Measurements from ENCODE around the gene CSRNP3. TPM values are rescaled to one million over a fixed set of nuclear protein-coding genes. Genes with fewer than 3 reads are reported as not detected.

CSRNP3 gene
- total RNA-seq, 6 donors from 2014 or later, result 0.46 to 4.1 (median 1.5) TPM

GRCh38 chr2:165639504-165639903 is 170.0 kb downstream of the CSRNP3 start:
- Histone ChIP-seq H3K27ac (no peak overlapping the region), H3K4me1 (no peaks in the 10 kb centered on the region), H3K36me3 (no peaks in the 10 kb centered on the region), H3K4me3 (no peak overlapping the region), H3K27me3 (no peaks in the 10 kb centered on the region), H3K9me3 (no peaks in the 10 kb centered on the region)
- DNase-seq (no peak), ATAC-seq (ENCODE audit: low FRiP score in 2 of 2) (no peak)
- TF ChIP-seq POLR2A (IDR thresholded peaks at IDR 0.05) (no peak), POLR2AphosphoS5 (IDR thresholded peaks at IDR 0.05) (no peak), CTCF (IDR thresholded peaks at IDR 0.05) (no peak), EP300 (IDR thresholded peaks at IDR 0.05) (no peak)
- 88 to 97% methylated on average over 1 of the region's 1 CpG for WGBS, 2 donors

DNA sequence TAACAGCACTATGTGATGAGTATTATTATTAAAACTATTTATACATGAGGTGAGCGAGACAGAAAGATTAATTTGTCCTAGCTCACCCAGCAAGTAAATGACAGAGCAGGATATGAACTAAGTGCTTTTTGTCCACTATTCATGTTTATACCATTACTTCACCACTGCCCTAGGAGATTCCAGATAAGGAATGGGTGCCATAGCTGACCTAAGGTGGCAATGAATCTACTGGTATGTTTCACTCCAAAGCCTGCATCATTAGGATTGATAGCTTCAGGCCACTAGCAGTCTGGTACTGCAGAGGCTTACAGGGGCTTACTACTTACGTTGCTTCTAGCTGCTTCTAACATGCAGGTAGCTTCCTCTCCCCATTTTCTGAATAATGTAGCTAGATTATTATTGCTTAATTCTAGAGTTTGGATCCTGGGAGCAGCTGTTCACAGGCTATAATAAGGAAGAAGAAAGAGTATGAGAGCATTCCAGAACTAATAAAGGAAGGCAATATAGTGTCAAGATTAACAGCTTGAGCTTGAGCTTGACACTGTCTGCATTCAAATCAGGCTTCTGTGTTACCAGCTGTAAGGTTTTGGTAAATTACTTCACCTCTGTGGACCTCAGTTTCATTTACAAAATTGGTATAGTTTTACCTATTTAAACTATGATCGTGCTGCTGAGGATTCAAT is 170.9 kb downstream of the CSRNP3 start:
- Histone ChIP-seq H3K4me3 (no peak overlapping the region), H3K4me1 (no peaks in the 10 kb centered on the region), H3K36me3 (no peaks in the 10 kb centered on the region), H3K27ac (no peak overlapping the region), H3K9me3 (no peaks in the 10 kb centered on the region), H3K27me3 (no peaks in the 10 kb centered on the region)
- TF ChIP-seq POLR2AphosphoS5 (IDR thresholded peaks at IDR 0.05) (no peak), POLR2A (IDR thresholded peaks at IDR 0.05) (no peak), EP300 (IDR thresholded peaks at IDR 0.05) (no peak), CTCF (IDR thresholded peaks at IDR 0.05) (no peak)
- WGBS, 2 donors, result 62 to 90% methylated on average over 3 of the region's 3 CpGs
- DNase-seq (no peak), ATAC-seq (ENCODE audit: low FRiP score in 2 of 2) (no peak)

- WGBS, 2 donors, result 65 to 72% methylated on average over 7 of the region's 7 CpGs
- no peak overlapping the region for H3K4me3 ChIP-seq
- H3K4me1 ChIP-seq, result no peaks in the 10 kb centered on the region
- DNase-seq, result no peak
- no peak for ATAC-seq (ENCODE audit: low FRiP score in 2 of 2)
- no peak overlapping the region for H3K27ac ChIP-seq
- H3K36me3 ChIP-seq, result no peaks in the 10 kb centered on the region
- H3K9me3 ChIP-seq, result no peaks in the 10 kb centered on the region
- TF ChIP-seq POLR2A (IDR thresholded peaks at IDR 0.05) (no peak), POLR2AphosphoS5 (IDR thresholded peaks at IDR 0.05) (no peak), CTCF (IDR thresholded peaks at IDR 0.05) (no peak), EP300 (IDR thresholded peaks at IDR 0.05) (no peak)
- no peaks in the 10 kb centered on the region for H3K27me3 ChIP-seq
These were observed 176.7 kb downstream of the CSRNP3 start for GRCh38 chr2:165645930-165646831.

DNA sequence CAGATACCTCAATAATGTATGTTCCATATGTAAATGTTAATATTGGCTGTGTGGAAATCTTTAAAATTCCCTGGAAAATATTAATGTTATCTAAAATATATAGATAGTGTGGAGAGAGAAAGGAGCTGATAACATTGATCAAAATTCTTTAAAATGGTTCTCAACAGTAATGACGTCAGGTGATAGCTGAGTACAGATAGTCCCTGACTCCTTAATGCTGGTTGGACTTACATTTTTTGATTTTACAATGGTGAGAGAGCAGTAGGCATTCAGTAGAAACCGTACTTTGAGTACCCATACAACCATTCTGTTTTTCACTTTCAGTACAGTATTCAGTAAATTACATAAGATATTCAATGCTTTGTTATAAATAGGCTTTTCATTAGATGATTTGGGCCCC is 177.9 kb downstream of the CSRNP3 start:
- no peaks in the 10 kb centered on the region for H3K36me3 ChIP-seq
- ATAC-seq (ENCODE audit: low FRiP score in 2 of 2), result no peak
- DNase-seq, result no peak
- H3K4me1 ChIP-seq, result no peaks in the 10 kb centered on the region
- TF ChIP-seq CTCF (IDR thresholded peaks at IDR 0.05) (no peak), POLR2A (IDR thresholded peaks at IDR 0.05) (no peak), EP300 (IDR thresholded peaks at IDR 0.05) (no peak), POLR2AphosphoS5 (IDR thresholded peaks at IDR 0.05) (no peak)
- no peak overlapping the region for H3K27ac ChIP-seq
- 80 to 94% methylated on average over 2 of the region's 2 CpGs for WGBS, 2 donors
- no peak overlapping the region for H3K4me3 ChIP-seq
- no peaks in the 10 kb centered on the region for H3K27me3 ChIP-seq
- no peaks in the 10 kb centered on the region for H3K9me3 ChIP-seq

Data from upper lobe of left lung (tissue), 6 donors.